Activated CD8-positive, alpha-beta T cell treated with anti-CD3 and anti-CD28 coated beads, Interleukin-2, amount 10 ng/mL, durations not matched to agents 7 days and 5 days (primary cell): Measurements from ENCODE around the gene TKFC. TPM values are rescaled to one million over a fixed set of nuclear protein-coding genes. Genes with fewer than 3 reads are reported as not detected.

Experiments used
- ATAC-seq: fragments of 150-1000 bp; cut with Tn5 transposase; one replicate; pipeline ENCODE4 v1.10.0; 2021; ENCODE audit warnings: moderate library complexity
- CTCF ChIA-PET: fragments of 350-600 bp; sonication (Branson Sonifier 250); formaldehyde crosslinking; loops from one replicate; lab custom pipeline; 2021; ENCODE audit warnings: antibody characterized with exemption; lab: Charles Lee
- POLR2A ChIA-PET: fragments of 350-600 bp; sonication (Branson Sonifier 250); formaldehyde crosslinking; loops from one replicate; lab custom pipeline; 2021; ENCODE audit warnings: antibody characterized with exemption; lab: Charles Lee
- DNase-seq: peaks from one replicate; pipeline ENCODE4 v3.0.0-alpha.2; 2020
- H3K27ac Mint-ChIP-seq: one replicate; pipeline ENCODE4 v1.8.0; 2021; ENCODE audit warnings: mild to moderate bottlenecking, mixed read lengths
- H3K27me3 Mint-ChIP-seq: one replicate; pipeline ENCODE4 v1.8.0; 2021; ENCODE audit warnings: low read depth, mixed read lengths
- H3K36me3 Mint-ChIP-seq: one replicate; pipeline ENCODE4 v1.8.0; 2021; ENCODE audit warnings: low read depth, mixed read lengths
- H3K4me1 Mint-ChIP-seq: one replicate; pipeline ENCODE4 v1.8.0; 2021; ENCODE audit warnings: low read depth, mixed read lengths
- H3K4me3 Mint-ChIP-seq: one replicate; pipeline ENCODE4 v1.8.0; 2021; ENCODE audit warnings: mild to moderate bottlenecking, mixed read lengths
- H3K9me3 Mint-ChIP-seq: one replicate; pipeline ENCODE4 v1.8.0; 2022; ENCODE audit warnings: mixed read lengths; ENCODE audit not compliant: insufficient read depth
- total RNA-seq, 2 experiments: library from RNA; stranded (reverse); gene quantifications; one replicate each; pipeline ENCODE4 v1.2.3, GENCODE V29; 2021

Gene TKFC
- total RNA-seq, 2 experiments from 2014 or later = 24.1 to 26.4 TPM

DNA sequence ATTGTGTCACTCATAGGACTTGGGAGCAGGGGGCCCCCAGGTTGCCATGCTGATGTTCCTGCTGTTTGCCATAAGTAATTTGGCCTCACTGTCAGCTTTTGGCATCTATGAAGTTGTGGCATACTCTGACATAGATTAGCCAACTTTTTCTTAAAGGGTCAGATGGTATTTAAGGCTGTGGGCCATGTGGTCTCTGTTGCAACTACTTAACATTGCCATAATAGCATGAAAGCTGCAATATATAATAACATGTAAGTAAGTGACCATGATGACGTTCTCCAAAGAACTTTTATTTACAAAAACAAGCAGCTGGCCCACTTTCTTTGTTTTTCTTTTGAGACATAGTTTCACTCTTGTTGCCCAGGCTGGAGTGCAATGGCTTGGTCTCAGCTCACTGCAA, 57.1 kb downstream of the TKFC start:
- peaks cover 33% of the 10 kb centered on the region for H3K4me1 Mint-ChIP-seq
- no peak overlapping the region for H3K27ac Mint-ChIP-seq

DNA sequence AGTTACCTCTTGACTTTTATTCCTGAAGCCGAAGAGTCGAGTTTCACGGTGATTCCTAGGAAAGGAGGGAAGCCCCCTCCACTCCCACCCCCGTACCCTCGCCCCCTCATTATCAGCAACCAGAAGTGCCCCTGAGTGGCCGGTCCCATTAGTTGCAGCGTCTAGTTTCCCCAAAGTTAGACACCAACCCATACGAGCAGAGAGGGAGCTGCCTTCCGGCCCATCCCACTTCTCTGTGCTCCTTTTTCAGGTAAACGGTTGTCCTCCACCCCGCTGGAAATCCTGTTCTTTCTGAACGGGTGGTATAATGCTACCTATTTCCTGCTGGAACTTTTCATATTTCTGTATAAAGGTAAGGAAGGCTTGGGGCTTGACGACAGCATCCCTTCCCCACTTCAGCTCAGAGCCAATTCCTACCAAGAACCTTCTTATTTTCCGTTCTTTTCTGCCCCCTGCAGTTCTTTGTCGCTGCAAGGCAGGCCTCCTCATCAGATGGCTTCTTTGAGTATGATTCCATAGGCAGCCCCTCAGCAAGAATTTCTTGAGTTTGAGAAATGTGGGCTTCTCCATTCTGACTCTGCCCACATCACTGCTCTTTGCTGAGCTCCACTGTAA, 60.1 kb downstream of the TKFC start:
- H3K4me1 Mint-ChIP-seq = peaks cover 27% of the 10 kb centered on the region
- peaks cover 3% of the 10 kb centered on the region for H3K27me3 Mint-ChIP-seq
- ATAC-seq (peak; percentile 35), DNase-seq (peak; percentile 29)
- peak overlapping the region; percentile 94 for H3K27ac Mint-ChIP-seq
- H3K36me3 Mint-ChIP-seq = peaks cover 27% of the 10 kb centered on the region
- no peaks in the 10 kb centered on the region for H3K9me3 Mint-ChIP-seq
- H3K4me3 Mint-ChIP-seq = peak overlapping the region; percentile 80
- ChIA-PET POLR2A (interaction anchor here (0.6 to 3.0 kb wide), 8 partner anchors 8 to 94 kb away, joined by 3 to 22 read pairs (median 14); partner anchors contain the start of genes CPSF7, CYB561A3, SDHAF2 and TMEM138), CTCF (interaction anchor here (1.0 to 7.6 kb wide), 20 partner anchors 8 to 139 kb away, joined by 3 to 93 read pairs (median 6); partner anchors contain the start of genes CPSF7, CYB561A3, DDB1 and SDHAF2)

More for the DNA sequence above, 57.1 kb downstream of the TKFC start:
- CTCF ChIA-PET = interaction anchor here (1.5 to 7.6 kb wide), 2 partner anchors 46 to 54 kb away, joined by 3 to 93 read pairs; no protein-coding TSS in a partner anchor
- POLR2A ChIA-PET = interaction anchor here (0.8 to 1.4 kb wide), 3 partner anchors 28 to 56 kb away, joined by 3 to 8 read pairs (median 3); partner anchors contain the start of genes CPSF7, CYB561A3, SDHAF2 and TMEM138
- Mint-ChIP-seq H3K4me3 (no peak overlapping the region), H3K36me3 (peaks cover 13% of the 10 kb centered on the region), H3K9me3 (no peaks in the 10 kb centered on the region), H3K27me3 (peaks cover 3% of the 10 kb centered on the region)
- DNase-seq = no peak
- no peak for ATAC-seq

Other genes with a start within 250 kb of the TKFC start
- gene CD5, start 230.7 kb upstream of the TKFC start, total RNA-seq = 100 to 1,000 TPM; 252 to 274 TPM
- gene VPS37C, start 171.8 kb upstream of the TKFC start, total RNA-seq = 1 to 10 TPM; 3.4 to 3.8 TPM
- not detected for gene PGA3, start 129.7 kb upstream of the TKFC start, total RNA-seq
- not detected for gene PGA4, start 110.9 kb upstream of the TKFC start, total RNA-seq
- gene PGA5, start 92.1 kb upstream of the TKFC start, total RNA-seq = not detected
- gene VWCE, start 37.9 kb upstream of the TKFC start, total RNA-seq = 1 to 10 TPM; 2.2 to 3.3 TPM
- gene DDB1, start 123 bp upstream of the TKFC start, total RNA-seq = 100 to 1,000 TPM; 202 to 214 TPM
- 10 to 100 TPM; 53.2 to 55.6 TPM for gene CYB561A3, start 28.7 kb downstream of the TKFC start, total RNA-seq
- 10 to 100 TPM; 57.4 to 57.5 TPM for gene TMEM138, start 29.1 kb downstream of the TKFC start, total RNA-seq
- 1 to 10 TPM; 6.3 to 6.4 TPM for gene TMEM216, start 59.4 kb downstream of the TKFC start, total RNA-seq
- 10 to 100 TPM; 94.8 to 98.4 TPM for gene CPSF7, start 96.7 kb downstream of the TKFC start, total RNA-seq
- 10 to 100 TPM; 51.6 to 54.3 TPM for gene SDHAF2, start 96.9 kb downstream of the TKFC start, total RNA-seq
- not detected for gene LRRC10B, start 175.5 kb downstream of the TKFC start, total RNA-seq
- gene SYT7, start 247.8 kb downstream of the TKFC start, total RNA-seq = not detected